GM10847 (cell line): ENCODE measurements around the gene LIPC.

Experiments
- POLR2A ChIP-seq: IDR thresholded peaks from 2 replicates; pipeline ENCODE4 v1.6.1; 2011; ENCODE audit not compliant: insufficient read length; ENCODE audit errors: extremely low read depth

LIPC gene

GRCh38 chr15:58598829-58599210 lies 167.0 kb downstream of the LIPC start:
- TF ChIP-seq POLR2A, result no peak

- TF ChIP-seq POLR2A, result no peak
Measured at GRCh38 chr15:58602823-58603222, 171.0 kb downstream of the LIPC start.

- no peak for TF ChIP-seq POLR2A
Measured at GRCh38 chr15:58604455-58604923, 172.7 kb downstream of the LIPC start.

- no peak for TF ChIP-seq POLR2A
Measured at GRCh38 chr15:58605931-58606530, 174.2 kb downstream of the LIPC start.

- no peak for TF ChIP-seq POLR2A
Measured at GRCh38 chr15:58606577-58607080, 174.8 kb downstream of the LIPC start.

- no peak for TF ChIP-seq POLR2A
Measured at GRCh38 chr15:58608129-58608590, 176.4 kb downstream of the LIPC start.

- TF ChIP-seq POLR2A, result no peak
Measured at GRCh38 chr15:58608711-58609110, 176.9 kb downstream of the LIPC start.

GRCh38 chr15:58611731-58612676 lies 180.2 kb downstream of the LIPC start:
- no peak for TF ChIP-seq POLR2A

GRCh38 chr15:58616171-58616570 lies 184.4 kb downstream of the LIPC start:
- no peak for TF ChIP-seq POLR2A
